ENCODE data around the gene TOP1. TPM values are rescaled to one million over a fixed set of nuclear protein-coding genes. Genes with fewer than 3 reads are reported as not detected.

Gene TOP1
- total and polyA plus RNA-seq, 9 of the 15 experiments (the other 6 are each of a cell fraction or from before 2014, with no cell fraction given): 26.4 to 127 (median 39.6) TPM

GRCh38 chr20:40993794-40994540 is 34.7 kb upstream of the TOP1 start:
- H3K27ac ChIP-seq (ENCODE audit: extremely low read depth, low read depth, low read length): no peak overlapping the region
- no peak overlapping the region for H2AFZ ChIP-seq (ENCODE audit: low read depth, low read length)
- no peak overlapping the region for H3K4me3 ChIP-seq
- H3K36me3 ChIP-seq (ENCODE audit: control insufficient read depth, insufficient read depth, low read length): no peaks in the 10 kb centered on the region
- CTCF ChIA-PET (ENCODE audit: low intra/inter-chr PET ratio): no interaction called here
- 65% methylated on average over 5 of the region's 5 CpGs for WGBS (ENCODE audit: insufficient coverage, low coverage, missing lambda C conversion rate)
- ATAC-seq (no peak), FAIRE-seq (no peak), DNase-seq (ENCODE audit: extremely low read depth in 1 of 4, low spot score in 3 of 4) (no peak)
- H4K20me1 ChIP-seq (replicated peaks; ENCODE audit: control insufficient read depth, insufficient read depth, low read length): no peaks in the 10 kb centered on the region
- peaks cover 4% of the 10 kb centered on the region for H3K9me1 ChIP-seq (ENCODE audit: control insufficient read depth, insufficient read depth, low read length)
- no peak overlapping the region for H3K4me2 ChIP-seq (ENCODE audit: insufficient read depth, low read length)
- POLR2A ChIA-PET: interaction anchor here (0.8 kb wide), 1 partner anchor 13 kb away, joined by 4 read pairs; no protein-coding TSS in a partner anchor
- no TSS peak for BruUV-seq (replicated peaks)
- no peaks in the 10 kb centered on the region for H3K9me3 ChIP-seq (replicated peaks; ENCODE audit: control insufficient read depth, insufficient read depth, low read depth, low read length)
- H3K79me2 ChIP-seq (ENCODE audit: control insufficient read depth, insufficient read depth, low read length): no peaks in the 10 kb centered on the region
- H3K9ac ChIP-seq (ENCODE audit: insufficient read depth in 1 of 2, low read depth in 2 of 2, low read length in 2 of 2): no peak overlapping the region
- peaks cover 13 to 15% of the 10 kb centered on the region in 2 experiments for H3K4me1 ChIP-seq (replicated peaks in 1 of 2; ENCODE audit: control insufficient read depth in 2 of 2, insufficient read depth in 2 of 2, low read length in 2 of 2)
- intact Hi-C loops (cut with micrococcal nuclease): no loop called here
- in situ Hi-C loops (cut with MboI): no loop called here
- H3K27me3 ChIP-seq (ENCODE audit: control insufficient read depth in 2 of 2, insufficient read depth in 2 of 2, low read length in 2 of 2): no peaks in the 10 kb centered on the region
- TF ChIP-seq ZNF395 (CRISPR knock-in tag; IDR thresholded peaks at IDR 0.05): no peak
- no peak for TF ChIP-seq MCM5 (IDR thresholded peaks at IDR 0.05; ENCODE audit: low read depth)
- TF ChIP-seq SREBF2 (CRISPR knock-in tag; IDR thresholded peaks at IDR 0.05): no peak
- TF ChIP-seq ELF4 (CRISPR knock-in tag; IDR thresholded peaks at IDR 0.05): no peak
- no peak for TF ChIP-seq NR0B1 (IDR thresholded peaks at IDR 0.05; ENCODE audit: partially characterized antibody)
- TF ChIP-seq MTF1 (CRISPR knock-in tag; IDR thresholded peaks at IDR 0.05; ENCODE audit: borderline replicate concordance): no peak
- TF ChIP-seq PML (IDR thresholded peaks at IDR 0.05; ENCODE audit: low read length): no peak
- no peak for TF ChIP-seq ZNF384 (IDR thresholded peaks at IDR 0.05; ENCODE audit: low read depth, low read length)
- no peak for TF ChIP-seq ZNF436 (CRISPR knock-in tag; IDR thresholded peaks at IDR 0.05)
- TF ChIP-seq ZNF707 (CRISPR knock-in tag; conservative IDR thresholded peaks at IDR 0.05): no peak
- no peak for TF ChIP-seq ZNF165 (CRISPR knock-in tag; IDR thresholded peaks at IDR 0.05; ENCODE audit: borderline replicate concordance)
- no peak for TF ChIP-seq ILK (tag; IDR thresholded peaks at IDR 0.05; ENCODE audit: borderline replicate concordance, low read depth)
- no peak for TF ChIP-seq ZNF347 (CRISPR knock-in tag; IDR thresholded peaks at IDR 0.05; ENCODE audit: low read depth)
- no peak for TF ChIP-seq ZNF354B (CRISPR knock-in tag; IDR thresholded peaks at IDR 0.05)
- no peak for TF ChIP-seq ATF2 (CRISPR knock-in tag; IDR thresholded peaks at IDR 0.05)
- no peak for TF ChIP-seq NFE2 (IDR thresholded peaks at IDR 0.05; ENCODE audit: low read depth)
